HCT116 (cell line): ENCODE results near the gene CLIC5. TPM values are rescaled to one million over a fixed set of nuclear protein-coding genes. Genes with fewer than 3 reads are reported as not detected.

Experiments used
- ATAC-seq: fragments of 200-7000 bp; cut with Tn5 transposase; 2 replicates; pipeline ENCODE4 v1.9.1; 2020; ENCODE audit warnings: mild to moderate bottlenecking, moderate library complexity
- BruUV-seq: library from RNA; stranded (reverse); fragments of 400-500 nt; replicated peaks from 2 replicates; lab custom pipeline; 2021; lab: Mats Ljungman, UMichigan
- CTCF ChIA-PET: fragments of 300-600 bp; sonication (Branson Sonifier 250); formaldehyde crosslinking; loops from one replicate; lab custom pipeline; 2021; ENCODE audit warnings: antibody characterized with exemption; lab: Charles Lee
- POLR2A ChIA-PET: fragments of 300-600, 350-600 bp; sonication (Branson Sonifier 250); formaldehyde crosslinking; loops from one replicate; lab custom pipeline; 2021; ENCODE audit warnings: antibody characterized with exemption; lab: Charles Lee
- RAD21 ChIA-PET, 2 experiments: fragments of 300-600 bp; sonication (Branson Sonifier 250); formaldehyde crosslinking; loops; one replicate each; lab custom pipeline; 2023; ENCODE audit warnings: low total read pairs in 2 of 2; ENCODE audit not compliant: uncharacterized antibody in 2 of 2, unreplicated experiment in 2 of 2, low non-redundant PET in 1 of 2; lab: Charles Lee
- DNase-seq: peaks from one replicate; pipeline ENCODE4 v3.0.0-alpha.2; 2010; ENCODE audit warnings: low read depth, low spot score
- H2AFZ ChIP-seq: fragments of 200-600 bp; shearing (Covaris generic), sonication (generic); 2 replicates; pipeline ENCODE4 v1.6.1; 2017; ENCODE audit warnings: low read depth, mixed run types, mixed read lengths, antibody characterized with exemption, low read length; ENCODE audit not compliant: poor library complexity, severe bottlenecking
- H3K27ac ChIP-seq: 2 replicates; pipeline ENCODE4 v1.5.1; 2012; ENCODE audit warnings: low read depth, low read length
- H3K27me3 ChIP-seq: fragments of 200-600 bp; sonication (generic); 2 replicates; pipeline ENCODE4 v1.6.1; 2016; ENCODE audit warnings: mixed run types, low read length, mixed read lengths; ENCODE audit not compliant: insufficient read depth
- H3K36me3 ChIP-seq, 2 experiments: fragments of 200-500 bp in 1 of 2; fragments of 200-600 bp in 1 of 2; sonication (Bioruptor generic) in 1 of 2; sonication (generic) in 1 of 2; 2 replicates each; pipeline versions ENCODE4 v1.5.1 to v1.6.1; 2014 to 2016; ENCODE audit warnings: low read length in 2 of 2, inconsistent platforms in 1 of 2, mixed read lengths in 1 of 2, mixed run types in 1 of 2; ENCODE audit not compliant: insufficient read depth in 2 of 2, control insufficient read depth in 1 of 2
- H3K4me1 ChIP-seq, 2 experiments: fragments of 200-600 bp in 1 of 2; sonication (generic) in 1 of 2; 2 replicates each; pipeline versions ENCODE4 v1.5.1 to v1.6.1; 2012 to 2017; ENCODE audit warnings: low read length in 2 of 2, inconsistent platforms in 1 of 2, mild to moderate bottlenecking in 1 of 2, mixed read lengths in 1 of 2, mixed run types in 1 of 2, moderate library complexity in 1 of 2; ENCODE audit not compliant: insufficient read depth in 2 of 2, control insufficient read depth in 1 of 2
- H3K4me2 ChIP-seq: fragments of 200-600 bp; sonication (generic); 2 replicates; pipeline ENCODE4 v1.6.1; 2017; ENCODE audit warnings: mixed run types, low read length, mixed read lengths
- H3K4me3 ChIP-seq, 2 experiments: fragments of 200-600 bp in 1 of 2; sonication (generic) in 1 of 2; replicated peaks in 1 of 2; 2 replicates each; pipeline ENCODE4 v1.5.1; 2011 to 2016; ENCODE audit warnings: low read length in 2 of 2, control low read depth in 1 of 2, low read depth in 1 of 2, mild to moderate bottlenecking in 1 of 2, mixed read lengths in 1 of 2, mixed run types in 1 of 2
- H3K79me2 ChIP-seq: fragments of 200-600 bp; sonication (generic); 2 replicates; pipeline ENCODE4 v1.6.1; 2017; ENCODE audit warnings: mild to moderate bottlenecking, mixed run types, low read length, moderate library complexity, mixed read lengths; ENCODE audit not compliant: insufficient read depth
- H3K9ac ChIP-seq: fragments of 200-600 bp; sonication (generic); 2 replicates; pipeline ENCODE4 v1.6.1; 2016; ENCODE audit warnings: low read length, mixed read lengths
- H3K9me2 ChIP-seq: fragments of 200-600 bp; sonication (generic), shearing (Covaris generic); 2 replicates; pipeline ENCODE4 v1.6.1; 2017; ENCODE audit warnings: mixed run types, mild to moderate bottlenecking, moderate library complexity; ENCODE audit not compliant: insufficient read depth
- H3K9me3 ChIP-seq, 2 experiments: fragments of 200-500 bp in 1 of 2; fragments of 200-600 bp in 1 of 2; sonication (Bioruptor generic) in 1 of 2; sonication (generic) in 1 of 2; 2 replicates each; pipeline ENCODE4 v1.6.1; 2014 to 2017; ENCODE audit warnings: low read length in 2 of 2, mixed read lengths in 2 of 2, inconsistent platforms in 1 of 2, low read depth in 1 of 2, mild to moderate bottlenecking in 1 of 2, mixed run types in 1 of 2, moderate library complexity in 1 of 2; ENCODE audit not compliant: control insufficient read depth in 1 of 2, insufficient read depth in 1 of 2
- H4K20me1 ChIP-seq: fragments of 200-600 bp; sonication (generic), shearing (Covaris generic); 2 replicates; pipeline ENCODE4 v1.6.1; 2017; ENCODE audit warnings: mixed run types, mild to moderate bottlenecking, moderate library complexity; ENCODE audit not compliant: insufficient read depth
- CBX3 ChIP-seq: IDR thresholded peaks from 2 replicates; pipeline ENCODE4 v1.6.1; 2012; ENCODE audit warnings: low read depth
- CEBPB ChIP-seq: IDR thresholded peaks from 2 replicates; pipeline ENCODE4 v1.6.1; 2012; ENCODE audit warnings: low read depth
- EGR1 ChIP-seq: IDR thresholded peaks from 2 replicates; pipeline ENCODE4 v1.6.1; 2012; ENCODE audit warnings: low read depth
- EZH2 ChIP-seq: fragments of 200-600 bp; sonication (generic); IDR thresholded peaks from 2 replicates; pipeline ENCODE4 v1.6.1; 2017; ENCODE audit warnings: antibody characterized with exemption, mixed run types
- EZH2phosphoT487 ChIP-seq: fragments of 200-600 bp; IDR thresholded peaks from 2 replicates; pipeline ENCODE4 v1.6.1; 2018; ENCODE audit warnings: antibody characterized with exemption, borderline replicate concordance
- JUND ChIP-seq: IDR thresholded peaks from 2 replicates; pipeline ENCODE4 v1.6.1; 2012
- POLR2AphosphoS5 ChIP-seq: IDR thresholded peaks from 2 replicates; pipeline ENCODE4 v1.6.1; 2011; ENCODE audit warnings: mild to moderate bottlenecking, low read depth, low read length, moderate library complexity
- RAD21 ChIP-seq: IDR thresholded peaks from 2 replicates; pipeline ENCODE4 v1.6.1; 2012; ENCODE audit warnings: low read depth, mild to moderate bottlenecking
- SIN3A ChIP-seq: IDR thresholded peaks from 2 replicates; pipeline ENCODE4 v1.6.1; 2012; ENCODE audit warnings: low read depth
- SP1 ChIP-seq: IDR thresholded peaks from 2 replicates; pipeline ENCODE4 v1.6.1; 2012; ENCODE audit warnings: low read depth
- TCF7L2 ChIP-seq: IDR thresholded peaks from 2 replicates; pipeline ENCODE4 v1.7.0; 2011; ENCODE audit warnings: borderline replicate concordance, inconsistent platforms; ENCODE audit not compliant: insufficient read depth, insufficient read length; ENCODE audit errors: extremely low read depth
- YY1 ChIP-seq: IDR thresholded peaks from 2 replicates; pipeline ENCODE4 v1.6.1; 2011; ENCODE audit warnings: low read length, low read depth, moderate library complexity, mild to moderate bottlenecking; ENCODE audit not compliant: insufficient replicate concordance; ENCODE audit errors: extremely low read depth
- ZFX ChIP-seq: fragments of 450-650 bp; IDR thresholded peaks from 2 replicates; pipeline ENCODE4 v1.6.1; 2017
- ZNF274 ChIP-seq: fragments of 200-500 bp; sonication (Bioruptor generic); IDR thresholded peaks from 2 replicates; pipeline ENCODE4 v1.6.1; 2014; ENCODE audit warnings: mild to moderate bottlenecking, low read depth, low read length, inconsistent platforms
- intact Hi-C: fragments of 100-400 bp; cut with micrococcal nuclease; formaldehyde crosslinking; loops from 2 replicates; pipeline ENCODE4 v1.10.0; 2022
- total RNA-seq: library from RNA; stranded (reverse); gene quantifications from one replicate; pipeline ENCODE4 v1.2.1, GENCODE V29; 2021; ENCODE audit not compliant: unreplicated experiment
- TF ChIP-seq, protein P1 (sequence below), 3 experiments: fragments of 200-600 bp in 1 of 3; sonication (generic) in 1 of 3; IDR thresholded peaks in 2 of 3; conservative IDR thresholded peaks in 1 of 3; 2 replicates each; pipeline ENCODE4 v1.5.1; 2012 to 2017; ENCODE audit warnings: low read depth in 2 of 3, low read length in 2 of 3, antibody characterized with exemption in 1 of 3, borderline replicate concordance in 1 of 3, control low read depth in 1 of 3, mild to moderate bottlenecking in 1 of 3, mixed read lengths in 1 of 3, mixed run types in 1 of 3, moderate library complexity in 1 of 3; ENCODE audit not compliant: insufficient read depth in 1 of 3
- TF ChIP-seq, protein P2 (sequence below): IDR thresholded peaks from 2 replicates; pipeline ENCODE4 v1.6.1; 2012; ENCODE audit warnings: low read depth
- TF ChIP-seq, protein P3 (sequence below): IDR thresholded peaks from 2 replicates; pipeline ENCODE4 v1.6.1; 2011; ENCODE audit warnings: mild to moderate bottlenecking, low read length, moderate library complexity; ENCODE audit not compliant: insufficient replicate concordance; ENCODE audit errors: extremely low read depth
- TF ChIP-seq, protein P4 (sequence below): IDR thresholded peaks from 2 replicates; pipeline ENCODE4 v1.6.1; 2012

Gene CLIC5
- total RNA-seq, 1 experiment from 2014 or later = 0.20 TPM

DNA sequence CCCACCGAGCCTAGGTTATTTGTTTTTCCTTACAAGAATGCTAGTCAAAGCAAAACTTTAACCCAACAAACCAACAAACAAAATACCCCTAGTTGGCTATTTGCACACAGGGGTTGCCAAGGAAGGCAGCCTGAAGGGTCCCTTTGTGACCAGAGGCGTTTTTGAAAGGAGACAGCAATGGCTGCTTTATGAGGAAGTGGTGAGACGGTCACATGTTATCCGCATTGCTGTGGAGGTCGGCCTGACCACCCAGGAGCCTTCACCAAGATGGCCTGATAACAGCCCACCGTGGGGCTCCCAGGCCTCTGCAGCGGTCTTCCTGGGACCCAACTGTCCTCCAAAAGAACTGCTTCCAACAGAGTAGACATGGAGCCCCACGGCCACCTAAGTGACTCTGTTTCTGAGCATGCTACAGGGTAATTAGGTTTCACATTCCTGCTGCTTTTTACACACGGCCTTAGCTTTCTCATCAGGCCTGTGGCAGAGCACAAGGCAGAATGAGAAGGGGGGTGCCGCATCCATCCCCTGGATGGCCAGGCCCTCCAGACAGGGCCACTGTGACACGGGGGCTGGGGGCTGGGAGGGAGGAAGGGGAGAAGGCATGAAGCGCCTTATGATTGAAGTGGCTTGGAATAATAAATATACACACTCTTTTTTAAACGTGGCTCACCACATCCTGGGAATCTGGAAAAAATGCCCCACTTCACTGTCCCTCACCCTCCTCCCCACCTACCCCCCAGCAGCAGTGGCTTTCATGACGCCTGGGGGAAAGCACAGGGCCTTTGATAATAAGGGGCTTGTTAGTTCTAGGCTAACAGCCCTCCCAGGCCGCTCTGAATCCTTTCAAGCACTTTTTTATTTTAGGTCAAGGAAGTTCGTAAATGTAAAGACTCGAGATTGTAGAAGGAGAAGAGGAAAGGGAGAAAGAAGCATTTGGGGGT lies 86.0 kb downstream of the CLIC5 start:
- no peaks in the 10 kb centered on the region for H3K9me2 ChIP-seq
- H4K20me1 ChIP-seq = no peaks in the 10 kb centered on the region
- H3K9ac ChIP-seq = no peak overlapping the region
- no TSS peak for BruUV-seq
- no peaks in the 10 kb centered on the region for H3K27me3 ChIP-seq
- peak; percentile 24; the same call in 1 of the 2 replicates for ATAC-seq
- H3K4me3 ChIP-seq = no peak overlapping the region
- CTCF ChIA-PET = interaction anchor here (1.1 to 1.8 kb wide), 11 partner anchors 10 to 1454 kb away, joined by 3 to 17 read pairs (median 5); no protein-coding TSS in a partner anchor
- H3K4me1 ChIP-seq = peaks cover 0 to 4% of the 10 kb centered on the region in 2 experiments; a peak in 1 of 4 replicates
- H3K79me2 ChIP-seq = no peaks in the 10 kb centered on the region
- H2AFZ ChIP-seq = peak overlapping the region; percentile 87
- no peaks in the 10 kb centered on the region for H3K36me3 ChIP-seq
- intact Hi-C loops = loop anchor here (1.0 to 5.0 kb wide), 3 partner anchors 158 to 1062 kb away; no protein-coding TSS in a partner anchor
- no peak overlapping the region for H3K27ac ChIP-seq
- no peaks in the 10 kb centered on the region for H3K9me3 ChIP-seq
- RAD21 ChIA-PET = interaction anchor here in 1 of 2 experiments (1.1 to 1.4 kb wide), 2 partner anchors 291 to 481 kb away, joined by 3 to 6 read pairs; no protein-coding TSS in a partner anchor
- TF ChIP-seq YY1 (no peak), TCF7L2 (no peak), POLR2AphosphoS5 (no peak), ZNF274 (no peak), CBX3 (no peak), SIN3A (no peak), EZH2phosphoT487 (no peak), SP1 (no peak), ZFX (no peak), RAD21 (no peak), EZH2 (no peak), JUND (no peak), CEBPB (no peak), EGR1 (no peak)
- TF ChIP-seq, protein P1, sequence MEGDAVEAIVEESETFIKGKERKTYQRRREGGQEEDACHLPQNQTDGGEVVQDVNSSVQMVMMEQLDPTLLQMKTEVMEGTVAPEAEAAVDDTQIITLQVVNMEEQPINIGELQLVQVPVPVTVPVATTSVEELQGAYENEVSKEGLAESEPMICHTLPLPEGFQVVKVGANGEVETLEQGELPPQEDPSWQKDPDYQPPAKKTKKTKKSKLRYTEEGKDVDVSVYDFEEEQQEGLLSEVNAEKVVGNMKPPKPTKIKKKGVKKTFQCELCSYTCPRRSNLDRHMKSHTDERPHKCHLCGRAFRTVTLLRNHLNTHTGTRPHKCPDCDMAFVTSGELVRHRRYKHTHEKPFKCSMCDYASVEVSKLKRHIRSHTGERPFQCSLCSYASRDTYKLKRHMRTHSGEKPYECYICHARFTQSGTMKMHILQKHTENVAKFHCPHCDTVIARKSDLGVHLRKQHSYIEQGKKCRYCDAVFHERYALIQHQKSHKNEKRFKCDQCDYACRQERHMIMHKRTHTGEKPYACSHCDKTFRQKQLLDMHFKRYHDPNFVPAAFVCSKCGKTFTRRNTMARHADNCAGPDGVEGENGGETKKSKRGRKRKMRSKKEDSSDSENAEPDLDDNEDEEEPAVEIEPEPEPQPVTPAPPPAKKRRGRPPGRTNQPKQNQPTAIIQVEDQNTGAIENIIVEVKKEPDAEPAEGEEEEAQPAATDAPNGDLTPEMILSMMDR (IDR thresholded peaks at IDR 0.05 in 2 of 3, conservative IDR thresholded peaks at IDR 0.05 in 1 of 3; ENCODE audit: borderline replicate concordance in 1 of 3, insufficient read depth in 1 of 3, low read depth in 2 of 3, low read length in 2 of 3) = no peak
- TF ChIP-seq, protein P2, sequence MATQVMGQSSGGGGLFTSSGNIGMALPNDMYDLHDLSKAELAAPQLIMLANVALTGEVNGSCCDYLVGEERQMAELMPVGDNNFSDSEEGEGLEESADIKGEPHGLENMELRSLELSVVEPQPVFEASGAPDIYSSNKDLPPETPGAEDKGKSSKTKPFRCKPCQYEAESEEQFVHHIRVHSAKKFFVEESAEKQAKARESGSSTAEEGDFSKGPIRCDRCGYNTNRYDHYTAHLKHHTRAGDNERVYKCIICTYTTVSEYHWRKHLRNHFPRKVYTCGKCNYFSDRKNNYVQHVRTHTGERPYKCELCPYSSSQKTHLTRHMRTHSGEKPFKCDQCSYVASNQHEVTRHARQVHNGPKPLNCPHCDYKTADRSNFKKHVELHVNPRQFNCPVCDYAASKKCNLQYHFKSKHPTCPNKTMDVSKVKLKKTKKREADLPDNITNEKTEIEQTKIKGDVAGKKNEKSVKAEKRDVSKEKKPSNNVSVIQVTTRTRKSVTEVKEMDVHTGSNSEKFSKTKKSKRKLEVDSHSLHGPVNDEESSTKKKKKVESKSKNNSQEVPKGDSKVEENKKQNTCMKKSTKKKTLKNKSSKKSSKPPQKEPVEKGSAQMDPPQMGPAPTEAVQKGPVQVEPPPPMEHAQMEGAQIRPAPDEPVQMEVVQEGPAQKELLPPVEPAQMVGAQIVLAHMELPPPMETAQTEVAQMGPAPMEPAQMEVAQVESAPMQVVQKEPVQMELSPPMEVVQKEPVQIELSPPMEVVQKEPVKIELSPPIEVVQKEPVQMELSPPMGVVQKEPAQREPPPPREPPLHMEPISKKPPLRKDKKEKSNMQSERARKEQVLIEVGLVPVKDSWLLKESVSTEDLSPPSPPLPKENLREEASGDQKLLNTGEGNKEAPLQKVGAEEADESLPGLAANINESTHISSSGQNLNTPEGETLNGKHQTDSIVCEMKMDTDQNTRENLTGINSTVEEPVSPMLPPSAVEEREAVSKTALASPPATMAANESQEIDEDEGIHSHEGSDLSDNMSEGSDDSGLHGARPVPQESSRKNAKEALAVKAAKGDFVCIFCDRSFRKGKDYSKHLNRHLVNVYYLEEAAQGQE = no peak
- TF ChIP-seq, protein P3, sequence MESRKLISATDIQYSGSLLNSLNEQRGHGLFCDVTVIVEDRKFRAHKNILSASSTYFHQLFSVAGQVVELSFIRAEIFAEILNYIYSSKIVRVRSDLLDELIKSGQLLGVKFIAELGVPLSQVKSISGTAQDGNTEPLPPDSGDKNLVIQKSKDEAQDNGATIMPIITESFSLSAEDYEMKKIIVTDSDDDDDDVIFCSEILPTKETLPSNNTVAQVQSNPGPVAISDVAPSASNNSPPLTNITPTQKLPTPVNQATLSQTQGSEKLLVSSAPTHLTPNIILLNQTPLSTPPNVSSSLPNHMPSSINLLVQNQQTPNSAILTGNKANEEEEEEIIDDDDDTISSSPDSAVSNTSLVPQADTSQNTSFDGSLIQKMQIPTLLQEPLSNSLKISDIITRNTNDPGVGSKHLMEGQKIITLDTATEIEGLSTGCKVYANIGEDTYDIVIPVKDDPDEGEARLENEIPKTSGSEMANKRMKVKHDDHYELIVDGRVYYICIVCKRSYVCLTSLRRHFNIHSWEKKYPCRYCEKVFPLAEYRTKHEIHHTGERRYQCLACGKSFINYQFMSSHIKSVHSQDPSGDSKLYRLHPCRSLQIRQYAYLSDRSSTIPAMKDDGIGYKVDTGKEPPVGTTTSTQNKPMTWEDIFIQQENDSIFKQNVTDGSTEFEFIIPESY = no peak
- TF ChIP-seq, protein P4, sequence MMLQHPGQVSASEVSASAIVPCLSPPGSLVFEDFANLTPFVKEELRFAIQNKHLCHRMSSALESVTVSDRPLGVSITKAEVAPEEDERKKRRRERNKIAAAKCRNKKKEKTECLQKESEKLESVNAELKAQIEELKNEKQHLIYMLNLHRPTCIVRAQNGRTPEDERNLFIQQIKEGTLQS = no peak
- POLR2A ChIA-PET = no interaction called here
- no peak for DNase-seq
- H3K4me2 ChIP-seq = no peak overlapping the region
